NCI-H2081 treated with DMSO at 0.1 percent for 48 hours (cell line): ENCODE results near the gene SNX32.
A peak's percentile ranks its signal among the peaks of the same experiment; 100 is the strongest.

Experiments
- DNase-seq: peaks from one replicate; lab custom pipeline; 2025; lab: John Stamatoyannopoulos, UW

Gene SNX32

DNA sequence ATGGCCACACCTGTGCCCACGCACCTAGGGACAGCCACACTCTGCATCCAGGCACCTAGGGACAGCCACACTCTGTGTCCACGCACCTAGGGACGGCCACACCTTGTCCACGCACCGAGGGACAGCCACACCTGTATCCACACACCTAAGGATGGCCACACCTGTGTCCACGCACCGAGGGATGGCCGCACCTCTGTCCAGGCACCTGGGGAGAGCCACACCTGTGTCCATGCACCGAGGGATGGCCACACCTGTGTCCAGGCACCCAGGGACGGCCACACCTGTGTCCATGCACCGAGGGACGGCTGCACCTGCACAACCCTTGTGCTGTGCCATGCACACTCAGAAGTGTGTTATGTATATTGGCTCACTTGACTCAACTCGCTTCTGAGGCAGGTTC, 36.1 kb upstream of the SNX32 start:
- no peak for DNase-seq

DNA sequence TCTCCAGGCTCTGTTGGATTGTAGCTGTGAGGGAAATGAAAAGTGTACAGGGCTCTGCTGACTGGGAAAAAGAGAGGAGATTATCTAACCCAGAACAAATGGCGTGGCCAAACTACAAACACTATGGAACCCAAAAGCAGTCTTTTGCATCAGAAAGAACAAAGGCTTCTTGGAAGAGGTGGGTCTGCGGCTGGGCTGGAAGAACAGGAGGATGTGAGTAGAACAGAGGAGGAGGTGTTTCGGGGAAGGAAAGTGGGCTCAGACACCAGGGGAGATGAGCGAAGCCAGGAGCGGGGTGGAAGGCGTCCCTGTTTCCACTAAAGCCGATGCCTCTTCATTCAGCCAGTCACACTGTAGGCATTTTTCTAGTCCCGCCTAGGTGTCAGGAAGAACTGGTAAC, 34.9 kb upstream of the SNX32 start:
- no peak for DNase-seq

DNA sequence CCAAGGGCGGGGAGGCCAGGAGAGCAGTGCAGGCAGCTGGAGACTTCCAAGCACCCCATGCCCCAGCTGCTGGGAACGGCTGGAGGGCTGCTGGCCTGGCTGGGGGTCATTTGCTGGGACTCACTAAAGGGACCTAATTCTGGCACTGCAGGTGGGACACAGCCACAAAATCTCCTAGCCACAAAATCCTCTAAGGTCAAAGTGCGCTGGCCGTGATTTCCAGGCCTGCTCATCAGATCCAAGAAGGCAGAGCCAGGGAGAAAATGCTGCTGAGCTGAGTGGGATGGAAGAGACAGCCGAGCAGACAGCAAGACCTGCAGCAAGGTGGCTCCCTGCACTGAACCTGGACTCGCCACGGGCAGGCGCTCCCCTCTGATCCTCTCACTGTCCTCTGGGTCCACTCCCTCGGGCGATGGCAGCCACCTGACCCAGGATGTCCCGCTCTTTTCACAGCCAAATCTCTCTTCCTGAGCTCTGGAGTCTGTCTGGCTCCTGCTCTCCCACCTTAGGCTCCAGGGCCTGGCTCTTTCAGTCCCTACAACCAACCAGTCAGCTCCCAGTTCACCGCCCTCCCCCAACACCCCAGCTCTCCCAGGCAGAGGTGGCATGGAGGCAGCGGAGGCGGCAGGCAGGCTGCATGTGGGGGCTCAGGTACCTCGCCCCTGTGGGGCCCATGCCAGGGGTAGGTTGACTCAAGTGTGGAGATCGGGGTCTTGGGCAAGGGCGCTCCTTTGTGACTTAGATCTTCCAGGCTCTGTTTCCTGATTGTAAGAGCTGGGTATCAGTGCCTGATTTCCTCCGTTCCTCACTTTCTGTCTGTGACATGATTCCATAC, 32.4 kb upstream of the SNX32 start:
- no peak for DNase-seq

DNA sequence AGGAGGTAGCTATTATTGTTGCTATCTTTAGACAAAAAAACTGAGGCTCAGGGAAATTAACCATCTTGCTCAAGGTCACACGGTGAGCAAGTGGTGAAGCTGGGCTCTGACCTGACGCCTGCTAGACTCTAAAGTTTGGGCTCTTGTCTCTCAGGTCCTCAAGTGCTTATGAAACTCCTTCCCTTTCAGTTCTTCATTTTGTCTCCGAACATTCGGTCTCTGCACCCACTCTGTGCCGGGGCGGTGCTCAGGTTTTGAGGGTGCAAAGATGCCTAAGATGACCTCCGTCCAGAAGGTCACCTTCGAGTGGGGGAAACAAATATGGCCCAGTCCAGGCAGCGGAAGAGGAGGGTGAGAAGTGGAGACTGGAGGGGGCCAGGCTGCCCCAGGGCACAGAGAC, 30.9 kb upstream of the SNX32 start:
- DNase-seq: no peak

DNA sequence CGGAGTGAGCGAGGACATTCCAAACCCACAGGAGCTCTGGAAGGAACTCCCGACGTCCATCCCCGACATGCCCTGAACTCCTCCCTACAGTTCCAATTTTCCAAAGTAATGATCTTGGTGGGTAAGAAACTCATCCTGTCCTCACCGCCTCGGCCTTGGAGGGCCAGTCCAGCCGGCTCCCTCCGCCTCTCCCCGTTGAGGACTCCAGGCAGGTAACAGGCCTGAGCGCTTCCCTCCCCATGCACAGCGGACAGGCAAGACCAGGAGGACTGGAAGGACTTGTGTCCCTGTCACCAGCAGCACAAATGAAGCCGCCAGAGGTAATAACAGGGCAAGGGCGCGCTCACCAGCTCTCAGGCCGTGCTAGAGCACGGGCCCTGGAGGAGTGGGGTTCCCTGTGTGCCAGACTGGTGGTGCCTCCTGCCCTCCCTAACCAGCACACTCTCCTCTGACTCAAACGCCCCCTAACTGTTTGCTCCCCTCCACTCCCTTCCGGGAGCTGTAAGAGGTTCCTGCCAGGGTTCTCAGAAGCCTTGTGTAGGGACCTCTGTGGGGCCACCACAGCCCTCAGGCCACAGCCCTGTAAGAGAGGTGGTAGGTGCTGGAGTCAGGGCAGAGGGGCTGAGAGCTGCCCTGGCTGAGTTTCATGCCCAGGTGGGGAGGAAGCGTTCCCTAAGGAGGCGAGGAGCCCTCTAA, 29.8 kb upstream of the SNX32 start:
- DNase-seq: no peak

DNA sequence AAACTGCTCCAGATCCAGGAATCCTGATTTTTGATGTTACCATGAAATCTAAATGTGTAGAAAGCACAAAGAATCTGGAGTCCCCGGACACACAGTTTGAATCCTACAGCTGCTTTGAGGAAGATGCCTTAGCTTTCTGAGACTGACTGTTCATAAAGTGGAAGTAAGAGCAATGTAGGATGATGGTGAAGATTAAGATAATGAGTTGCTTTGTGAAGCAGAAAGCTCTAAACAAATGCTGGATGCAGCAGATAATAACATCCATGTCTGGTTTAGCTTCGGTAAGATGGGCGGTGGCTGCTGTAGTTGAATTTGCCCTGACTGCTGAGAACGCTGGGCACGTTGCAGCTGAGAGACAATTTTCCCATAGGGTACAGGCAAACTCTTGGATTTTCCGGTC, 26.8 kb upstream of the SNX32 start:
- no peak for DNase-seq

DNA sequence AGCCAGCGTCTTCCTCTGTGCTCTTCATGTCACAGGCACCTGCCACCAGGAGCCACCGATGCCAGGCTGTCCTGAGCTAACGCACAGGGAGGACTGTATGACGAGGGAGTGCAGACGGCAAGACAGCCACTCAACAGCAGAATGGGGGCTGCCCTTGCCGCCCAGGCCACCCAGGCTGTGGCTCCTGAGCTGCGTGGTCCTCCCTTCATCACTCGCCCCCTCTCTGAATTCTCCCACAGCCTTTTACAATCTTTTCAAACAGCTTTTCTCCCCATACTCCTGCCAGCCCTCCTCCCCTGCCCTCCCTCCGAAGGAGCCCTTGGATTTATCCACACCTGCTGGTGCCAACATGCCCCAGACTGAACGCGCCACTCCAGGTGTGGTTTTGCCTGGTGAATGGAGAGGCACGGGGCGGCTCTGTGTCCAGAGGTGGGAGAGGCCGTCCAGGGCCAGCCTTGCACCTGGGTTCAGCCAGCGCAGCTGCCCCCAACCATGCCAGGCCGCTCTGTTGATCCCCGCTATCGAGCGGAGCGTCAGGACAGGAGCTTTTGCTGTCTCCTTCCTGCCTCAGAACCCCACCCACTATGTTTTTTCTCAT, 24.9 kb upstream of the SNX32 start:
- no peak for DNase-seq

DNA sequence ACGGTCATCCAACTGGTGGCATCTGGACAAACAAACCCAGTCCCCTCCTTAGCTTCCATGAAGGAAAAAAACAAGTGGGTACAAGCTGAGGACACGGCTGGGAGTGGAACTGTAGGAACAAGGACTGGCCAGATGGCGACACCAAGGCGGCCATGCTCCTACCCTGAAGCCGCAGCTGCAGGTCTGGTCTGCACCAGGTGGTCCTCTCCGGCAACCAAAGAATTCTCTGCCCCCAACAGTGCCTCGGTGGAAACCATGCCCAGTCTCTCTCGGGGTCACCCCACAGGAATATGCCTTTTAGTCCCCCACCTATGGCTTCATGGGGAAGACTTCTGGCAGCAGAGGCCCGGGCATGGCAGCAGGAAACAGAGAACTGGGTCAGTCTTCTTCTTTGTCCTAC, 24.3 kb upstream of the SNX32 start:
- no peak for DNase-seq

DNA sequence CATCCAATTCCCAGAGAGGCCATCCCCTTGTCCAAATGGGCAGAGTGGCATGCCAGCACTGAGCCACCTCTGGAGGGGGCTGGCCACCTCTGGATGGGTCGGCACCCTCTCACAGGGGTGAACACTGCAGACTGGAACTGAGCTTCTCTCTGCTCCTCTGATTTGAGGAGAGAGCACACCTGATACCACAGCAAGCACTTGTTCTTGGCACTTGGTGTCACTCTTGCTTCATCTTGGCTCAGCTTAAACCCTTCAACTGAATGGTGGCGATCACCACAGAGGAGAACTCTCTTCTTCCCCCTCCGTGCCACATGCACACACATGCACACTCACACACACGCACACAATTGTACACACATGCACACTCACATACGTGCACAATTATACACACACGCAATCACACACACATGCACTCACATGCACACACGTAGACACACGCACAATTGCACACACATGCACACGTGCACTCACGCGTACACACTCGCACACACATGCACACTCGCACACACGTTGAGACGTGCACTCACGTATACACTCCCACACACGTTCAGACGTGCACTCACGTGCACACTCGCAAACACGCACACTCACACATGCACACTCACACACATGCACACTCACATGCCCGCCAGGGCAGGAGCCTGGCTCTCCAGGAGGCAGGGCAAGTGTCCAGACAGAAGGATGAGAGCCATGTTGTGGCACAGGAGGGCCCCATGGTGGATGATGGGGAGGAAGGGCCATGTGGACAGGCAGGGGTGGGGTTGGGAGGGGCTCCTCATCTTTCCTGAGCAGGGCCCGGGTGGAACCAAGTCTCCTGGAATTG, 23.5 kb upstream of the SNX32 start:
- DNase-seq: no peak

DNA sequence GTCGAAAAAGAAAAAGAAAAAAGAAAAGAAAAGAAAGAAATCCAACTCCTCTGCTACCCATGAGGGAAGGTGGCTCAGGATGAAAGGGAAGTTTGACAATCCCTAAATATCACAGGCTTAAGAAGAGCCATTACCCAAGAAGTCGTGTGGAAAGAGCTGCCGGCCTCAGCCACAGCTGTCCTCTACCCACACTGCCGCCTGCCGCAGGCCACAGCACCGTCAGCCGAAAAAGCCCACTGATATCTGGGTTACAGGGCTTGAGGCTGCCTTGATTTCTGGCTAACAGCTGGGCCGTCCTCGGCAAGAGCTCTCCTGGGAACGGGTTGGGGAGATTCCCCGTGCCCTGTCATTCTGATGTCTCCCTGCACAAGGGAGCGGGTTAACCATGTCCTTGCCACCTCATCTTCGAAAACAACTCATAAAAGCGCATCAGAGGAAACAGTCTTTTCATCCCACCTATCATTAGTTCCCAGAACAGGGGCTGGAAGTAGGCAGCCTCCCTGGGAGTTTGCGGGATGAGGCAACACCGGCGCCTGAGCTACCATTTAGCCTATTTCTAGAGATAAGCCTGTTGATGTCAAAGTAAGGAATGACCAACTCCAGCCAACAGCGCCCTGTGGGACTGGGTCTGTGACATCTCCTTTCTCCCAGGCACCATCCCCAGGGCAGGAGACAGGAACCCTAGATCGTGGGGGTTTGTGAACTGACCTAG, 21.8 kb upstream of the SNX32 start:
- DNase-seq: no peak

DNA sequence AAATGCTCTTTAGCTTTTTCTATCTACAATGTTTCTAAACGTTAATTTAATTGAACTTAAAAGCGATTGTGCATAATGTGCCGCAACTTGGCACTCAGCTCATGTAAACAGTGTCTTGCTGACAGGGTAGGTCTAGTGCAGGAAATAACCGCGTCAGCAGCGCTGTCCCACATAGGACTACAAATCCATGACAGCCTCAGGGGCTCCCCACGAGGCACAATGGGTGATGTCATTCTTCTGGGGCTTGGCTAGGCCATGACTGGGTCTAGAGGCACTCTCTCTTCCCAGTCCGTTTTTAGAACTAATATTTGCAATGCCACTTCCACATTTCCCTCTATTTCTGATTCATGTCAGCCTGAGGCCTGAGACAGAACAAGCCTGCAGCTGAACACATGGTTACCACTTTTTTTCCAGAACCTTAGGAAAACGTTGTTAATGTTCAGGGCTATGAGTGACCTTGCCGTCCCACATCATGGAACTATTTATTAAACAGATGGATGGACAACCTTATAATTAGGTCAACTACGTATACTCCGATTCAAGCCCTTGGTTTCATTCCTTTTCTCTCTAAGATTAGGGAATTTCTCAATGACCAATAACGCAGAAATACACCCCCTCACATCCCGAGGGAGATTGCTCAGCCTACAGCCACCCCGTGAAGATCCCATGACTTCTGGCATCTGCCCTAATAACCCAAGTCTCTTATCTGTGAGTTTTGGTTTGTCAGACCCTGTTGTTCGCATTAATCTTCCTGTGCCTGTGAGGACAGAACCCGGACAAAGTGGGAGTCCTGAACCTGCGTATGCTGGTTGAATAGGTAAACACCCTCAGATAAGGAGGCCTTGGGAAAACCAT, 19.4 kb upstream of the SNX32 start:
- no peak for DNase-seq

DNA sequence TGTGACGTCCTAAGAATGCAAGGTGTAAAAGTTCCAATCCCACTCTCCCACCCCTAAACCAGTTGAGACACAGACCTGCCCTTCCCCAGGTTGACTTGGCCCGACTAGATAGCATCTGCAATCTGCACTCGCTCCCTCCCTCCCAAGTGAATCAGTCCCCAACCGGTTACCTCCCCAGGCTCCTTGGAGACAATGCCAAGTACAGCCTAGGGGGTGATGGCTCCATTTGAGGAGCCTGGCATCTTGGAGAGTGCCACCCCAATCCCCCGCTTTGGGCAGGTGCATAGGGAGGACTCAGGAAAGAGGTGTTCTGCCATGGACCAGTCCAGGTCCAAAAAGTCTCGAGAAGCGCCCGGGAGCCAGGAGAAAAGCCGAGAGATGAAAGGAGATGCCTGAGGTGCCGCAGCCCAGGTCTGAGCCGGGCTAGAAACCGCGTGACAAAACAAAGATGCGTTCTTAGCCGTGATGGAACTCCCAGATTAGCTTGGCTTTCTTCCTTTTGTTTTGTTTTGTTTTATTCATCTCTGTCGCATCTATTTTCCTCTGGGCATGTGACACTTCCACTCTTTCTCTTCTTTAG, 18.7 kb upstream of the SNX32 start:
- DNase-seq: no peak

DNA sequence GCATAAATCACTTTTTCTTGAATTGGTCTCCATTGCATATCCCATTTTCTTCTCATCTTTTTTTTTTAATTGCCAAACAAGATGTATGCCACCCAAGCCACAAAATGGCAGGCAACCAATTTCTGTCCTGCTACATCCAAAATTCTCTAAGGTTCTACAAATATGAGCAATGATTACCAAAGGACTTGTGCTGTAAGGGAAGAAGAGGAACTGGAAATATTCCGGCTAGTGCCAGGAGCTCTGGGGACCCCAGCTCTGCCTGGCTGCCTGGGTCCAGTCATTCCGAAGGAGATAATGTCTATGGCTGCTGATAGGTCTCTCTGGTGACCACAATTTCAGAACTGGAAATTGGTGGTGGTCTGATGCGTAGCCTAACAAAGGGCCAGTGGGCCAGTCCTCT, 17.1 kb upstream of the SNX32 start:
- no peak for DNase-seq

DNA sequence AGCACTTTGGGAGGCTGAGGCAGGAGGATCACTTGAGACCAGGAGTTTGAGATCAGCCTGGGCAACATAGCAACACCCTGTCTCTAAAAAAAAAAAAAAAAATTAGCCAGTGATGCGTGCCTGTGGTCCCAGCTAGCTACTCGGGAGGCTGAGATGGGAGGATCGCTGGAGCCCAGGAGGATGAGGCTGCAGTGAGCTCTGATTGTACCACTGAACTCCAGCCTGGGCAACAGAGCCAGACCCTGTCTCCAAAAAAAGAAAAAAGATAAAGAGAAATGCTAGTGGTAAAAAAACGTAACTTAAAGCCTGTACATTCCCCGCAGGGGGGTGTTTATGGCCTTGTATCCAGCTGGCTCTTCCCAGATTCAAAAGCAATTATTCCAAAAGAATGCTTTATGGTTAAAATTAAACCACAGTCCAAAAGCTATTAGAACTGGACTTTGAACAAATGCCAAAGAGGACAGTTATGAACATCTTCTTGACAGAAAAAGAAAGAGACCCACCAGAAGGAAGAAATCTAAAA, 16.4 kb upstream of the SNX32 start:
- no peak for DNase-seq

DNA sequence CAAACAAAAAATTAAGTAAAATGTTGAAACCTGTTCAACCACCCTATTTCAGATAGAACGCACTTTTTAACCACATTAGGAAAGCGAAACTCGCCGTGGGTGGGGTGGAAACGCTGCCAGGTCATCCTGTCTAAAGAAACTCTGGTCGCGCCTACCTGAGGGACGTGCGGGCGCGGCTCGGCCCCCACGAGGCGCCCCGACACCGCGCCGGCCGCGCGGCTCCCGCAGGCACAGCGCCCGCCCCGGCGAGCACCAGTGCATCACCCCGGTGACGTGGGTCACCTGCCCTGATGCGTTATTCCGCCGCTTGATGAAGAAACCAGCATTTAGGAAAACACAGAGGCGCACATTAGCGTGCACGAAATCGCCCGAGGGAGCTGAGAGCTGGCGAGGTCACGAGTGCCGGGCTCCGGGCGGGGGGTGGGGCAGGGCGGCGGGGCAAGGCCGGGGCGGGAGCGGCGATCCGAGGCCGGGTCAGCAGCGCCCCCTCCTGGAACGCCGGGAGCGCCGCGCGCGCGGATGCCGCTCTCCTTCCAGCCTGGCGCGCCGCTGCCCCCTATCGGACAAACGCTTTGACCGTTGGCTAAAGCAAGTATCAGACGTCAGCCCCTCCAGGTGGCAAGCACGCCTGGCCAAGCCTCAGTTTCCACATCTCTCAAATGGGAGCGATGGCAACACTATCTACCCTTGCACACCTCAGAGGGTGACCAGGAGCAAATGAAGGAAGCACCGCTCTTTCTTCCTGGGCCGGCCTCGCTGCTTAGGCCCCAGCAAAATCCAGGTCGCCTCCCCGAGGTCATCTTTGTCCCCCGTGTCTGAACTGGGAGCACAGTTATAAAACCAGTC, 15.7 kb upstream of the SNX32 start:
- peak; percentile 33 for DNase-seq

DNA sequence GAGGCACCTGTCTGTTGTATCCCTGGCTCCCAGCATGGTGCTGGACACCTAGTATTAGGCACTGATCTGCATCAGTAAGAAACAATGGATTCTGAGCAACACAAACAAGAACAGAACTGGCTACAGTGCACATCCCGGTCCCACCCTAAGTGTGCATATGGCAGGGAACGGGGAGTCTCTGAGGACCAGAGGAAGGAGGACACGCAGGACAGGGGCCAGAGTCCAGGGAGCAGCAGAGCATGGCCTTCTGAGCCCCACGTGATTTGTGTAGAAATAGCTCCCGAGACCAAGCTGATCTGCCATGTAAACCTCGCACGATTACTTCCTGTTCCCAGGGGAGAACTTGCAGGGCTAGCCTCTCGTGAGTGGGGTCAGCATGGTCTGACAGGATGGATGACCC, 12.7 kb upstream of the SNX32 start:
- peak; percentile 36 for DNase-seq

DNA sequence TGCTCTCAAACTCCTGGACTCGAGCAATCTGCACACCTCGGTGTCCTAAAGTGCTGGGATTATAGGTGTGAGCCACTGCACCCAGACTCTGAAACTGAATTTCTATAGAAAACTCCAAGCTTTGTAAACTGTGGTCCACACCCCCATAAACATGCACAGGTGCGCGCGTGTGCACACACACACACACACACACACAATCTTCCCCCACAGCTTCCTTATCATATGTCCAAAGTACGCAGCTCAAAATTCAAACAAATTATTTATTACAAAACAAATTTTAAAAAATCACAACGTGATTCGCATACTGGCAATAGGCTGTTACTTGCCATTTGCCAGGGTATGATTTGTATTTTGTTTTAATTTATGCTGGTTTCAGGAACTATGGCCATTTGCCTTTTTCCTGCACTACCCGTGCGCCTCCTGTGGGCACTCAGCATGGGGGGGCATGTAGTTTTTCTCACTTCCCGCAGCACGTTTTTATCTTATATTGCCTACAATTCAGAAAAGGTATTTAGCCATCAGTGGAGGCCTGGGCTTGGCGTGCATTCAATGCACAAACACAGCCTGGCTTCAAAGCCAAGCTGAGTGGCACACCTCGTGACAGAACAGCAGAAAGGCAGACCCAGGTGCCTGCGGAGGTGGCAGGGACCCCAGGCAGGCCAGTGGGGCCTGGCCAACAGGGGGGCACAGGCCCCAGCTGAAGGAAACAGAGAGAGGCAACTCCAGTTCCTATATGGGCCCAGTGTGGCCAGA, 10.8 kb upstream of the SNX32 start:
- DNase-seq: peak; percentile 40

DNA sequence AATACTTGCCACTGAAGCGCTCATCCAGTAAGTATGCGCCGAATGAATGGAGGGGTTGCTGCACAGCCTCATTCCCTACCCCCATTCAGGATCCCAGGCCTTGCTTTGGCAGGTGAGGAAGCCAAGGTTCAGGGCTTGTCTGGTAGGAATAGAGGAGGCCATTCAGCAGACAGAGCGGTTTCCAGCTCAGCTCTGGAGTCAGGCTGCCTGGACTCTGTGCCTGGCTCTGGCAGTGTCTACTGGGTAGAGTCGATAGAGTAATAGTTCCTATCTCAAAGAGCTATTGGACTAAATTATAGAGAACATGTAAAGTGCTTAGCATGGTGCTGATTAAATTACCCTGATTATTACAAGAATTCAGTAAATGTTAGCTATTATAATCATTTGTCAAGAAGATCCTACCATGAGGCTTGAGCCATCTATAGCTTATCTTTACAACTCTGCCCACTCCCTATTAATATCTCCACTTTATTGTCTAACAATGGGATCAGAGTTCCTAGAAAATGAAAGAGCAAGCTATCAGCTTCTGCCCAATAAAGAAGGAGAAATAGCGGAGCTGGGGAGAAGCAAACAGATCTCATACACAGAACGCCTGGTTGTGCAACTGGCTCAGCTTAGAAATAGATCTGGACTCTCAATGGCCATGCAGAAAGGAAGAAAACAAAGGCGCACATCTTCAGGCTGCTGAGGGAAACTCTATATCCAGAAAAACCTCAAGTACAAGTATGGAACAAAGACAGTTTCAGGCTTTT, 6.6 kb upstream of the SNX32 start:
- DNase-seq: no peak
